OCI-LY1 (cell line): ENCODE results near the gene GRK2.

ENCODE experiments used
- H2AFZ ChIP-seq: fragments of 200-600 bp; sonication (generic), shearing (Covaris generic); 2 replicates; pipeline ENCODE4 v1.6.0; 2014; ENCODE audit warnings: antibody characterized with exemption, mild to moderate bottlenecking, low read length
- H3F3A ChIP-seq: fragments of 200-600 bp; sonication (generic), shearing (Covaris generic); 2 replicates; pipeline ENCODE4 v1.6.0; 2014; ENCODE audit warnings: mild to moderate bottlenecking, antibody characterized with exemption, low read length, moderate library complexity; ENCODE audit not compliant: insufficient read depth
- H3K27ac ChIP-seq: fragments of 200-600 bp; sonication (generic); 2 replicates; pipeline ENCODE4 v1.5.1; 2014; ENCODE audit warnings: low read length, mixed run types, mild to moderate bottlenecking, low read depth; ENCODE audit not compliant: poor library complexity, severe bottlenecking
- H3K27me3 ChIP-seq: fragments of 200-600 bp; sonication (generic); 2 replicates; pipeline ENCODE4 v1.6.0; 2014; ENCODE audit warnings: antibody characterized with exemption, mild to moderate bottlenecking, low read length, moderate library complexity; ENCODE audit not compliant: insufficient read depth
- H3K36me3 ChIP-seq: fragments of 200-600 bp; sonication (generic); 2 replicates; pipeline ENCODE4 v1.6.1; 2014; ENCODE audit warnings: mild to moderate bottlenecking, antibody characterized with exemption, low read length, moderate library complexity, mixed read lengths; ENCODE audit not compliant: insufficient read depth
- H3K4me1 ChIP-seq: fragments of 200-600 bp; sonication (generic); 2 replicates; pipeline ENCODE4 v1.5.1; 2014; ENCODE audit warnings: mild to moderate bottlenecking, low read length, moderate library complexity; ENCODE audit not compliant: insufficient read depth, severe bottlenecking
- H3K4me2 ChIP-seq: fragments of 200-600 bp; sonication (generic), shearing (Covaris generic); 2 replicates; pipeline ENCODE4 v1.6.1; 2014; ENCODE audit warnings: low read length
- H3K4me3 ChIP-seq: fragments of 200-600 bp; sonication (generic); 2 replicates; pipeline ENCODE4 v1.5.1; 2014; ENCODE audit warnings: low read length, low read depth, mild to moderate bottlenecking, mixed read lengths; ENCODE audit not compliant: poor library complexity, severe bottlenecking
- H3K79me2 ChIP-seq: fragments of 200-600 bp; shearing (Covaris generic); 2 replicates; pipeline ENCODE4 v1.6.1; 2016; ENCODE audit warnings: mixed run types, low read length, mixed read lengths; ENCODE audit not compliant: insufficient read depth
- H3K9ac ChIP-seq: fragments of 200-600 bp; sonication (generic), shearing (Covaris generic); 2 replicates; pipeline ENCODE4 v1.6.1; 2014; ENCODE audit warnings: mild to moderate bottlenecking, low read length, mixed read lengths
- H3K9me2 ChIP-seq: fragments of 200-600 bp; sonication (generic), shearing (Covaris generic); 2 replicates; pipeline ENCODE4 v1.6.1; 2014; ENCODE audit warnings: low read depth, mild to moderate bottlenecking, low read length, mixed read lengths
- H3K9me3 ChIP-seq: fragments of 200-600 bp; shearing (Covaris generic); 2 replicates; pipeline ENCODE4 v1.6.1; 2014; ENCODE audit warnings: low read length, mixed read lengths
- H4K20me1 ChIP-seq: fragments of 200-600 bp; sonication (generic), shearing (Covaris generic); 2 replicates; pipeline ENCODE4 v1.6.0; 2016; ENCODE audit warnings: mild to moderate bottlenecking, low read length; ENCODE audit not compliant: insufficient read depth
- EZH2 ChIP-seq: fragments of 200-600 bp; sonication (generic), shearing (Covaris generic); IDR thresholded peaks from 2 replicates; pipeline ENCODE4 v1.8.0; 2017; ENCODE audit warnings: borderline replicate concordance, mixed run types, mild to moderate bottlenecking, antibody characterized with exemption, low read length, moderate library complexity, mixed read lengths
- TF ChIP-seq, protein P1 (sequence below): fragments of 200-600 bp; sonication (generic), shearing (Covaris generic); IDR thresholded peaks from 2 replicates; pipeline ENCODE4 v1.5.1; 2017; ENCODE audit warnings: mild to moderate bottlenecking, antibody characterized with exemption, low read length, moderate library complexity, mixed read lengths

The GRK2 gene

DNA sequence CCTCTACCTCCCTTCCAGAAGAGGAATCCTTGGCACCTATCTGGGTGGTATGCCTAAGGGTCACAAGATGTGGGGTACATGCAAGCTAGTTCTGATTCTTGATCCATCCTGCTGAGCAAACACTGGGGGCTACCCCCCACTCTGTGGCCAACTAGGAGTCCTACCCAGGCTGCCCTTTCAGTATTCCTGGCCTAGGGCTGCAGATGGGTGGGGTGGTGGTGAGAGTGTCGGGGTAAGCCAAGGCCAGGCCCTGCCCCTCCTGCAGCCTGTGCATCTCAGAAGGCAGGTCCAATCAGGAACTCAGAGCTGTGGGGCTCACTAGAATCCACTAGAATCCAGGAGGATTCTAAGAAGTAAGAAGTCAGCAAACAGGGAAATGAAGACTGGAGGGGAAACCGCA is 47.9 kb downstream of the GRK2 start:
- H3K4me1 ChIP-seq, result peaks cover 22% of the 10 kb centered on the region
- H4K20me1 ChIP-seq, result no peaks in the 10 kb centered on the region
- H3F3A ChIP-seq, result no peaks in the 10 kb centered on the region
- TF ChIP-seq EZH2, result no peak
- TF ChIP-seq, protein P1, sequence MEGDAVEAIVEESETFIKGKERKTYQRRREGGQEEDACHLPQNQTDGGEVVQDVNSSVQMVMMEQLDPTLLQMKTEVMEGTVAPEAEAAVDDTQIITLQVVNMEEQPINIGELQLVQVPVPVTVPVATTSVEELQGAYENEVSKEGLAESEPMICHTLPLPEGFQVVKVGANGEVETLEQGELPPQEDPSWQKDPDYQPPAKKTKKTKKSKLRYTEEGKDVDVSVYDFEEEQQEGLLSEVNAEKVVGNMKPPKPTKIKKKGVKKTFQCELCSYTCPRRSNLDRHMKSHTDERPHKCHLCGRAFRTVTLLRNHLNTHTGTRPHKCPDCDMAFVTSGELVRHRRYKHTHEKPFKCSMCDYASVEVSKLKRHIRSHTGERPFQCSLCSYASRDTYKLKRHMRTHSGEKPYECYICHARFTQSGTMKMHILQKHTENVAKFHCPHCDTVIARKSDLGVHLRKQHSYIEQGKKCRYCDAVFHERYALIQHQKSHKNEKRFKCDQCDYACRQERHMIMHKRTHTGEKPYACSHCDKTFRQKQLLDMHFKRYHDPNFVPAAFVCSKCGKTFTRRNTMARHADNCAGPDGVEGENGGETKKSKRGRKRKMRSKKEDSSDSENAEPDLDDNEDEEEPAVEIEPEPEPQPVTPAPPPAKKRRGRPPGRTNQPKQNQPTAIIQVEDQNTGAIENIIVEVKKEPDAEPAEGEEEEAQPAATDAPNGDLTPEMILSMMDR, result no peak
- no peak overlapping the region for H2AFZ ChIP-seq
- H3K9me3 ChIP-seq, result no peaks in the 10 kb centered on the region
- no peak overlapping the region for H3K4me3 ChIP-seq
- H3K9ac ChIP-seq, result no peak overlapping the region
- H3K36me3 ChIP-seq, result no peaks in the 10 kb centered on the region
- no peak overlapping the region for H3K4me2 ChIP-seq
- H3K27ac ChIP-seq, result no peak overlapping the region
- no peaks in the 10 kb centered on the region for H3K79me2 ChIP-seq
- no peaks in the 10 kb centered on the region for H3K27me3 ChIP-seq
- H3K9me2 ChIP-seq, result no peaks in the 10 kb centered on the region

DNA sequence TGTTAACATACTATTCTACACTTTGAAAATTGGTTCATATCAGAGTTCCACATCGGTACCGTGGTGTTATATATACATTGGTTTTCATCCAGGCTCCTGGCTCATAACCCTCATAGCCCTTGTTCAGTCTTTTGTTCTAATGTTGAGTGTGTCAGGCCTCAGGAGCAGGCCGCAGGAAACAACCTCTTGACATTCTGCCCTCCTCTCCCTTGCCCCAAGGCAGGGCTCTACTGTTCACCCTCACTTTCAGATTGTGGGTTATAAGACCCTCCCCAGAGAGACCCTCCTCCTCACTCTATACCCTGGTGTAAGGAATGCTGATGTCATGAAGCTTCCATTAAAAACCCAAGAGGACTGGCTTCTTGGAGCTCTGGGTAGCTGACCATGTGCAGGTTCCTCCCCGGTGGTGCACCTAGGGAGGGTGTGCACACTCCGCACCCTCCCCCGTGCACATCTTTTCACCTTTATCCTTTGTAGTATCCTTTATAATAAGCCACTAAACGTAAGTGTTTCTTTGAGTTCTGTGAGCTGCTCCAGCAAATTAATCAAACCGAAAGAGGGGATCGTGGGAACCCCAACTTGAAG is 49.1 kb downstream of the GRK2 start:
- H3K4me2 ChIP-seq, result no peak overlapping the region
- H3K36me3 ChIP-seq, result no peaks in the 10 kb centered on the region
- no peak for TF ChIP-seq EZH2
- TF ChIP-seq, protein P1, result no peak
- H3K9me2 ChIP-seq, result no peaks in the 10 kb centered on the region
- no peaks in the 10 kb centered on the region for H3K79me2 ChIP-seq
- no peak overlapping the region for H3K27ac ChIP-seq
- H2AFZ ChIP-seq, result no peak overlapping the region
- H3K27me3 ChIP-seq, result no peaks in the 10 kb centered on the region
- peaks cover 22% of the 10 kb centered on the region for H3K4me1 ChIP-seq
- H3K9me3 ChIP-seq, result no peaks in the 10 kb centered on the region
- H3K4me3 ChIP-seq, result no peak overlapping the region
- H3F3A ChIP-seq, result no peaks in the 10 kb centered on the region
- no peaks in the 10 kb centered on the region for H4K20me1 ChIP-seq
- no peak overlapping the region for H3K9ac ChIP-seq

DNA sequence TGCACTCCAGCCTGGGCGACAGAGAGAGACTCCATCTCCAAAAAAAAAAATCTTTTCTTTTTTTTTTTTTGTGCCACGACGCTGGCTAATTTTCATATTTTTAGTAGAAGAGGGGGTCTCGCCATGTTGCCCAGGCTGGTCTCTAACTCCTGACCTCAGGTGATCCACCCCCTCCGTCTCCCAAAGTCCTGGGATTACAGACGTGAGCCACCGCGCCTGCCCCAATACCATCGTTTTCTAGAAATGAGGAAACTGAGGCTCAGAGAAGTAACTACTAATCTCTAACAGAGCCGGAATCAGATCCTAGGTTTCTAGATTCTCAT is 50.6 kb downstream of the GRK2 start:
- H3K27ac ChIP-seq, result peak overlapping the region; percentile 83
- peaks cover 22% of the 10 kb centered on the region for H3K4me1 ChIP-seq
- peak overlapping the region; percentile 89 for H3K4me3 ChIP-seq
- no peaks in the 10 kb centered on the region for H3F3A ChIP-seq
- H3K9me2 ChIP-seq, result no peaks in the 10 kb centered on the region
- H3K79me2 ChIP-seq, result no peaks in the 10 kb centered on the region
- H2AFZ ChIP-seq, result peak overlapping the region; percentile 30
- H3K36me3 ChIP-seq, result no peaks in the 10 kb centered on the region
- no peaks in the 10 kb centered on the region for H3K27me3 ChIP-seq
- H3K9me3 ChIP-seq, result no peaks in the 10 kb centered on the region
- no peak for TF ChIP-seq EZH2
- TF ChIP-seq, protein P1, result no peak
- peak overlapping the region; percentile 94 for H3K4me2 ChIP-seq
- no peaks in the 10 kb centered on the region for H4K20me1 ChIP-seq
- H3K9ac ChIP-seq, result peak overlapping the region; percentile 85
